Measurements from ENCODE around the gene EBLN2. TPM values are rescaled to one million over a fixed set of nuclear protein-coding genes. Genes with fewer than 3 reads are reported as not detected.
A peak's percentile ranks its signal among the peaks of the same experiment; 100 is the strongest.

The EBLN2 gene
- total and polyA plus RNA-seq, 3 donors from 2014 or later = 1.9 to 12.8 (median 10.5) TPM

GRCh38 chr3:73080216-73080966, 18.9 kb downstream of the EBLN2 start:
- Histone ChIP-seq H3K4me1 (no peaks in the 10 kb centered on the region), H3K36me3 (ENCODE audit: low read depth, missing control alignments) (no peaks in the 10 kb centered on the region), H3K27ac (no peak overlapping the region), H3K4me3 (no peak overlapping the region), H3K9me3 (no peaks in the 10 kb centered on the region), H3K27me3 (no peaks in the 10 kb centered on the region)
- no peak for TF ChIP-seq CTCF (IDR thresholded peaks at IDR 0.05)
- no peak for TF ChIP-seq POLR2A (IDR thresholded peaks at IDR 0.05)
- no peak for DNase-seq
- 69 to 74% methylated on average over 17 of the region's 17 CpGs for WGBS, 2 donors
- intact Hi-C loops (cut with DNase I; ENCODE audit: low total_unique reads) = no loop called here

GRCh38 chr3:73081140-73081539, 19.7 kb downstream of the EBLN2 start:
- TF ChIP-seq CTCF (IDR thresholded peaks at IDR 0.05) (no peak), POLR2A (IDR thresholded peaks at IDR 0.05) (no peak)
- 95 to 97% methylated on average over 8 of the region's 8 CpGs for WGBS, 2 donors
- intact Hi-C loops (cut with DNase I; ENCODE audit: low total_unique reads) = no loop called here

DNA sequence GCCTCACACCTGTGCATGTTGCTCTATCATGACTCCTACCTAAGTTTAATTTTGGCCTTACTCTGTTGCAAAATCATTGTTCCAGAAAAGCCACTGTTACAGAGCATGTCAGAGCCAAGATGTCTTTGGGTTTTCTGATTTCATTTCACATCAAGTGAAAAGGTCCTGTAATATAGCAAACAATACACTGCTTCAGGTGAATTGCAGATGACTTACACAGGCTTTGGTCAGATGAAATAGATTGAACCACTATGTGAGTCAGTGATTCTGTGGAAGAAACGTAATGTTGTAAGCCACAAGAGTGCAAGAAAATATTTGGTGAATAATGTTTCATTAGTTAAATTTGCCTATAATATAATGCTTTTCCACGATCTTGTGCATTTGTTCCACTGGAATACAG, 22.7 kb downstream of the EBLN2 start:
- DNase-seq = no peak
- Histone ChIP-seq H3K4me1 (no peaks in the 10 kb centered on the region), H3K27me3 (no peaks in the 10 kb centered on the region), H3K36me3 (ENCODE audit: low read depth, missing control alignments) (no peaks in the 10 kb centered on the region), H3K9me3 (no peaks in the 10 kb centered on the region), H3K4me3 (no peak overlapping the region), H3K27ac (no peak overlapping the region)
- intact Hi-C loops (cut with DNase I; ENCODE audit: low total_unique reads) = no loop called here
- WGBS, 2 donors = 86 to 96% methylated on average over 2 of the region's 2 CpGs
- TF ChIP-seq POLR2A (IDR thresholded peaks at IDR 0.05) (no peak), CTCF (IDR thresholded peaks at IDR 0.05) (no peak)

More at GRCh38 chr3:73081140-73081539, 19.7 kb downstream of the EBLN2 start:
- Histone ChIP-seq H3K27ac (no peak overlapping the region), H3K4me1 (no peaks in the 10 kb centered on the region), H3K9me3 (no peaks in the 10 kb centered on the region), H3K4me3 (no peak overlapping the region), H3K36me3 (ENCODE audit: low read depth, missing control alignments) (no peaks in the 10 kb centered on the region), H3K27me3 (no peaks in the 10 kb centered on the region)
- DNase-seq = no peak

DNA sequence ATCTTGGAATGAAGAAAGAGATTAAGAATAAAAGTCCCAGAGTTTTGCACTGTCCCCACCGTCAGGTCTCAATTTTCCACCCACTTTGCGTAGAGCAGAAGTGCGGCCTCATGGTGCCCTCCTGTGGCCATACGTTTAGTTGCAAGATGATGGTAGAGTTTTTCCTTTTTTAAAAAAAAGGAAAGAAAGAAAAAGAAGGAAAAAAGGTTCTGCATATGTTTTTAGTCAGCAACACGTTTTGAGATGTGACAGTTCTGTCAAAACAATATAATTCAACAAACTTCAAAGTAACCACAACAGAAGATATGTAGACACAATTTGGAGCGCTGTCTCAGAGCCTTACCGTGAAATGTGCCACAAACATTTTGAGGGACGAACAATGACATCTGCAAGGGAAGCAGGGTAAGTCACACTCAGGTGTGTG, 24.6 kb downstream of the EBLN2 start:
- TF ChIP-seq POLR2A (IDR thresholded peaks at IDR 0.05) (no peak), CTCF (IDR thresholded peaks at IDR 0.05) (peak; percentile 50 to 83 (median 79))
- intact Hi-C loops (cut with DNase I; ENCODE audit: low total_unique reads) = no loop called here
- Histone ChIP-seq H3K4me1 (no peaks in the 10 kb centered on the region), H3K27me3 (no peaks in the 10 kb centered on the region), H3K9me3 (no peaks in the 10 kb centered on the region), H3K4me3 (no peak overlapping the region), H3K36me3 (ENCODE audit: low read depth, missing control alignments) (no peaks in the 10 kb centered on the region), H3K27ac (no peak overlapping the region)
- peak; percentile 69 for DNase-seq
- WGBS, 2 donors = 28% methylated on average over 8 of the region's 8 CpGs

DNA sequence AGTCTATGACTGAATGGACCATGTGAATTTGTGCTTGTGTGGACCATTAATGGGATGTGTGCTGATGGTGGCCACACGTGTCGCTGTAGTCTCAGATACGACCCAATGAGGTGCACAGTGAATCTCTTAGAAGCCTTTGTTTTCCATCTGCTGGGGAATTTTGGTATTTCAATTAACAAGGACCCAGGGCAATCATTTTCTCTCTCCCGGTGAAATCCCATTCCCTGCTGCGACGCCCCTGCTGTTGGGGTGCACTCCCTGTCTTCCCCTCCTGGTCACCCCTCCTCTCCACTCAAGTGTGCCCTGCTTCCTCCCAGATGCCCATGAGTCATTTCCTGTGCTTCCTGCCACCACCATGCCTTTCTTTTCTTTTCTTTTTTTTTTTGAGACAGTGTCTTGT, 32.7 kb downstream of the EBLN2 start:
- intact Hi-C loops (cut with DNase I; ENCODE audit: low total_unique reads) = no loop called here
- WGBS, 2 donors = 84 to 87% methylated on average over 6 of the region's 6 CpGs
- TF ChIP-seq CTCF (IDR thresholded peaks at IDR 0.05) (no peak), POLR2A (IDR thresholded peaks at IDR 0.05) (no peak)

More for the DNA sequence above, 32.7 kb downstream of the EBLN2 start:
- H3K4me1 ChIP-seq = no peaks in the 10 kb centered on the region
- H3K27me3 ChIP-seq = no peaks in the 10 kb centered on the region
- H3K9me3 ChIP-seq = no peaks in the 10 kb centered on the region
- H3K36me3 ChIP-seq (ENCODE audit: low read depth, missing control alignments) = no peaks in the 10 kb centered on the region
- H3K4me3 ChIP-seq = no peak overlapping the region
- H3K27ac ChIP-seq = no peak overlapping the region
- no peak for DNase-seq

Data from testis (tissue), 3 donors.